Pancreas (tissue), 10 donors: Measurements from ENCODE around the gene CFAP97. TPM values are rescaled to one million over a fixed set of nuclear protein-coding genes. Genes with fewer than 3 reads are reported as not detected.
"Not testable (repeated sequence)": the region's sequence is repeated elsewhere in the genome, so short reads cannot be mapped to it uniquely, and the experiment has no call there.

Experiments used
- ATAC-seq, 4 donors: fragments of 200-7000 bp; cut with Tn5 transposase; one replicate each; pipeline versions ENCODE4 v1.8.0 to v1.9.1; 2020; ENCODE audit warnings: mild to moderate bottlenecking in 4 of 4, moderate library complexity in 4 of 4
- DNase-seq, 6 donors: peaks; one replicate each; pipeline ENCODE4 v3.0.0-alpha.2; 2020
- FAIRE-seq: peaks from 2 replicates; lab custom pipeline; 2012; peaks lifted over from hg19 to GRCh38; lab: Jason Lieb, UNC
- H3K27ac ChIP-seq, 4 donors: fragments of 200-600 bp; sonication (generic); 1 replicate in 3 of 4; 2 replicates in 1 of 4; pipeline versions ENCODE4 v1.5.0 to v1.8.0; 2020
- H3K27me3 ChIP-seq, 4 donors: fragments of 200-600 bp; one replicate each; pipeline ENCODE4 v1.8.0; 2021
- H3K36me3 ChIP-seq, 3 donors: fragments of 200-600 bp; sonication (generic) in 1 of 3; one replicate each; pipeline versions ENCODE4 v1.5.0 to v1.8.0; 2020 to 2021
- H3K4me1 ChIP-seq, 3 donors: fragments of 200-600 bp; one replicate each; pipeline ENCODE4 v1.8.0; 2021
- H3K4me3 ChIP-seq, 4 donors: fragments of 200-600 bp; sonication (generic) in 2 of 4; one replicate each; pipeline versions ENCODE4 v1.5.0 to v1.8.0; 2020 to 2021
- H3K9me3 ChIP-seq, 4 donors: fragments of 200-600 bp; one replicate each; pipeline ENCODE4 v1.8.0; 2021
- CTCF ChIP-seq, 4 donors: fragments of 200-600 bp; sonication (generic) in 3 of 4; IDR thresholded peaks; one replicate each; pipeline versions ENCODE4 v1.5.0 to v1.8.0; 2021; ENCODE audit warnings: antibody characterized with exemption in 4 of 4
- WGBS, 2 donors: extraction: QIAGEN DNeasy Blood & Tissue Kit; methylation state at CpG; one replicate each; pipeline ENCODE4 v1.1.7; 2013; 5-methylcytosine and 5-hydroxymethylcytosine counted together
- intact Hi-C, 3 donors: fragments of 100-400 bp; cut with DNase I; formaldehyde crosslinking; loops; one replicate each; pipeline versions ENCODE4 v1.11.1 to v1.14.2; 2022
- polyA plus RNA-seq, 2 donors: library from polyadenylated mRNA; stranded (reverse); fragments of 200-250 nt; gene quantifications; one replicate each; pipeline ENCODE4 v1.2.3, GENCODE V29; 2013
- total RNA-seq, 6 donors: library from RNA; stranded (reverse); fragmentation: NEBNext Ultra II Directional in 4 of 6; extraction: Animal tissue kit (Norgen Biotek cat#: 25700) in 4 of 6; gene quantifications; one replicate each; pipeline versions ENCODE4 v1.2.1 to v1.2.4, GENCODE V29; 2021 to 2023
- donor health status: healthy with polysubstance abuse.
- donor health status: DM: no; HTN: no; CAD: no; lungs with moderate emphysema.
- donor health status: DM: no; HTN: no; CAD: no.
- donor health status: control.
- donor health status: control.
- donor health status: Bipolar disorder and iron deficiency.
- donor health status: DM: yes; HTN: yes; CAD: no.
- donor health status: DM: no; HTN: no; CAD: no.
- donor health status: DM: no; HTN: no; CAD: no.
- donor health status: DM: yes; HTN: yes; CAD: no.

Gene CFAP97
- total and polyA plus RNA-seq, 8 donors = 3.4 to 19.2 (median 14.4) TPM

DNA sequence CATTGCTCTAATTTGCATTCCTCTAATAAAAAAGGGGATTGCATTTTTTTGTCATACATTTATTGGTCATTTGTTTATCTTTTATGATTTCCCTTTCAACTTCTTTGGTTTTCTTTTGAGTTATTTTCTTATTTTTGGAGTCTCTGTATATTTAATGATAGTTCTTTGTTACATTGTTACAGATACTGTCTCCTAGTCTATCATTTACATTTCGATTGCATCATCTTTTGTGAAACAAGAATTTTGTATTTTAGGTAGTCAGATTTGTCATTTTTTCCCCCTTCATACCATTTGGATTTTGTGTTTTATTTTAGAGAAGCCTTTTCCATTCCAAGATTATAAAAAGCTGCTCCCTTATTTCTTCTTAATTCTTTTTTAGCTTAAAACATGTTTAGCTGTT, 42.7 kb upstream of the CFAP97 start:
- 83 to 84% methylated on average over 1 of the region's 1 CpG for WGBS, 2 donors
- Histone ChIP-seq H3K4me1 (peaks cover 0 to 10% (median 3%) of the 10 kb centered on the region in 3 donors), H3K9me3 (no peaks in the 10 kb centered on the region), H3K36me3 (no peaks in the 10 kb centered on the region), H3K27me3 (no peaks in the 10 kb centered on the region), H3K4me3 (no peak overlapping the region), H3K27ac (no peak overlapping the region)
- TF ChIP-seq CTCF (IDR thresholded peaks at IDR 0.05) = no peak
- DNase-seq (no peak), ATAC-seq (no peak), FAIRE-seq (no peak)
- intact Hi-C loops = no loop called here

DNA sequence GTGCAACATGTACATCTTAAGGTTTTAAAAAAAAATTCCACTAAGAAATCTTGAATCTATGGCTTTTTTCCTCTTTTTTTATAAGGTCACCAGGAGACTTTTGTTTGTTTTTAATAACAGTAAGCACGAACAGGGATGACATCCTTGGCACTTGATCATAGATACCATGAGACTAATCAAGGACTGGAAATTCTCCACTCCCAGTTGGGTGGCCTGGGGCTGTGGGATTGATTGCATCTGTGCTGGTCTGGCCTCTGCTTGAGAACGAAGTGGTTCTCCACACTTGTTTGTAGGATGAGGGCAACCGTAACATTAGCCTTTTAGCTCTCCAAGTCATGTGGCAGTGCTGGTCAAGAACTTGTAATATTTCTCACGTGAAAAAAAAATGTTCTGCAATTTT, 41.0 kb upstream of the CFAP97 start:
- TF ChIP-seq CTCF (IDR thresholded peaks at IDR 0.05) = no peak
- intact Hi-C loops = no loop called here
- peaks cover 0 to 10% (median 3%) of the 10 kb centered on the region in 3 donors for H3K4me1 ChIP-seq
- WGBS, 2 donors = 28 to 38% methylated on average over 4 of the region's 4 CpGs
- no peak overlapping the region for H3K4me3 ChIP-seq
- H3K27me3 ChIP-seq = no peaks in the 10 kb centered on the region
- DNase-seq = no peak
- H3K9me3 ChIP-seq = no peaks in the 10 kb centered on the region
- no peak for FAIRE-seq
- no peaks in the 10 kb centered on the region for H3K36me3 ChIP-seq
- no peak overlapping the region for H3K27ac ChIP-seq
- ATAC-seq = peak in 2 of 4 donors; percentile 19 to 54

DNA sequence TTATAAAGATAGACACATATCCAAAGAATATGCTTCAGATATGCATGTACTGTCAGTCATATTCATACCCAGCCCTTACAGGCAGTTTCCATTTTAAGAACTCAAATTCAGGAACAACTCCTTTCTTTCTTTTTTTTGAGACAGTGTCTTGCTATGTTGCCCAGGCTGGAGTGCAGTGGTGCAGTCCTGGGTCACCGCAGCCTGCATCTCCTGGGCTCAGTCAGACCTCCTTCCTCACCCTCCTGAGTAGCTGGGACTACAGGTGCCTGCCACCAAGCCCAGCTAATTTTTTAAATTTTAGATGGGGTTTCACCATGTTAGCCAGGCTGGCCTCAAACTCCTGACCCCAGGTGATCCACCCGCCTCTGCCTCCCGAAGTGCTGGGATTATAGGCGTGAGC, 40.1 kb upstream of the CFAP97 start:
- TF ChIP-seq CTCF (IDR thresholded peaks at IDR 0.05) = no peak
- Histone ChIP-seq H3K4me3 (no peak overlapping the region), H3K27me3 (no peaks in the 10 kb centered on the region), H3K36me3 (no peaks in the 10 kb centered on the region), H3K9me3 (no peaks in the 10 kb centered on the region), H3K4me1 (peaks cover 0 to 10% (median 3%) of the 10 kb centered on the region in 3 donors), H3K27ac (no peak overlapping the region)
- 96% methylated on average over 4 of the region's 4 CpGs for WGBS, 2 donors
- no peak for FAIRE-seq
- intact Hi-C loops = no loop called here
- no peak for DNase-seq
- no peak for ATAC-seq

GRCh38 chr4:185242749-185243533, 39.1 kb upstream of the CFAP97 start:
- no peak for TF ChIP-seq CTCF (IDR thresholded peaks at IDR 0.05)
- no peak for FAIRE-seq
- no peaks in the 10 kb centered on the region for H3K27me3 ChIP-seq
- 96 to 97% methylated on average over 6 of the region's 6 CpGs for WGBS, 2 donors
- no peaks in the 10 kb centered on the region for H3K36me3 ChIP-seq
- H3K4me3 ChIP-seq = no peak overlapping the region
- H3K27ac ChIP-seq = no peak overlapping the region
- peaks cover 0 to 10% (median 3%) of the 10 kb centered on the region in 3 donors for H3K4me1 ChIP-seq
- no peak for DNase-seq
- no peak for ATAC-seq
- H3K9me3 ChIP-seq = no peaks in the 10 kb centered on the region
- intact Hi-C loops = no loop called here

DNA sequence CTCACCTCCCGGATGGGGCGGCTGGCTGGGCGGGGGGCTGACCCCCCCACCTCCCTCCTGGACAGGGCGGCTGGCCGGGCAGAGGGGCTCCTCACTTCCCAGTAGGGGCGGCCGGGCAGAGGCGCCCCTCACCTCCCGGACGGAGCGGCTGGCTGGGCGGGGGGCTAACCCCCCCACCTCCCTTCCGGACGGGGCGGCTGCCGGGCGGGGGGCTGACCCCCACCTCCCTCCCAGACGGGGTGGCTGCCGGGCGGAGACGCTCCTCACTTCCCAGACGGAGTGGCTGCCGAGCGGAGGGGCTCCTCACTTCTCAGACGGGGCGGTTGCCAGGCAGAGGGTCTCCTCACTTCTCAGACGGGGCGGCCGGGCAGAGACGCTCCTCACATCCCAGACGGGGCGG, 36.7 kb upstream of the CFAP97 start:
- ATAC-seq, DNase-seq, H3K4me1 ChIP-seq, H3K9me3 ChIP-seq, H3K36me3 ChIP-seq, FAIRE-seq, intact Hi-C loops, H3K4me3 ChIP-seq, H3K27me3 ChIP-seq, H3K27ac ChIP-seq: not testable (repeated sequence)
- WGBS, 2 donors = 92 to 99% methylated on average over 16 to 25 of the region's 32 CpGs
